ENCODE results near the gene ARF4. TPM values are rescaled to one million over a fixed set of nuclear protein-coding genes. Genes with fewer than 3 reads are reported as not detected.

Gene ARF4
- total RNA-seq, 1 donor from 2014 or later = 69.0 TPM

DNA sequence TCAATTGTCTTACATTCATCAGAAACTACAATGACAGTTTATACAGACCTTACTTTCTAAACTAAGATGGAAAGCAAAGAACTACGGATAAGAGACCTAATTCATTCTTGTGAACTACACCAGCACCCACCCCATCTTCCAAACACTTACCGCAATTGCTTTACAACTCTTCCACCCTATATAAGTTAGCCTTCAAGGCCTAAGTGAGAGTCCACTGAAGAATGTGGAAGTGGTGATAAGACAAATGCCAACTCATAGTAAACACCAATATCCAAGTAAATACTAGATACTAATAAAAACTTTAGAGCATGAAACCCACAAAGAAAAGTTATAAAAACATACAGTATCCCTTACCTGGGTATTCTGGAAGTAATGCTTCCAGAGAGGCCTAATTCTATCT is 13.6 kb downstream of the ARF4 start:
- TF ChIP-seq POLR2A (IDR thresholded peaks at IDR 0.05) (no peak), POLR2AphosphoS5 (IDR thresholded peaks at IDR 0.05; ENCODE audit: insufficient read depth in 1 of 2, low read depth in 1 of 2) (no peak)
- TF ChIP-seq, protein P1, sequence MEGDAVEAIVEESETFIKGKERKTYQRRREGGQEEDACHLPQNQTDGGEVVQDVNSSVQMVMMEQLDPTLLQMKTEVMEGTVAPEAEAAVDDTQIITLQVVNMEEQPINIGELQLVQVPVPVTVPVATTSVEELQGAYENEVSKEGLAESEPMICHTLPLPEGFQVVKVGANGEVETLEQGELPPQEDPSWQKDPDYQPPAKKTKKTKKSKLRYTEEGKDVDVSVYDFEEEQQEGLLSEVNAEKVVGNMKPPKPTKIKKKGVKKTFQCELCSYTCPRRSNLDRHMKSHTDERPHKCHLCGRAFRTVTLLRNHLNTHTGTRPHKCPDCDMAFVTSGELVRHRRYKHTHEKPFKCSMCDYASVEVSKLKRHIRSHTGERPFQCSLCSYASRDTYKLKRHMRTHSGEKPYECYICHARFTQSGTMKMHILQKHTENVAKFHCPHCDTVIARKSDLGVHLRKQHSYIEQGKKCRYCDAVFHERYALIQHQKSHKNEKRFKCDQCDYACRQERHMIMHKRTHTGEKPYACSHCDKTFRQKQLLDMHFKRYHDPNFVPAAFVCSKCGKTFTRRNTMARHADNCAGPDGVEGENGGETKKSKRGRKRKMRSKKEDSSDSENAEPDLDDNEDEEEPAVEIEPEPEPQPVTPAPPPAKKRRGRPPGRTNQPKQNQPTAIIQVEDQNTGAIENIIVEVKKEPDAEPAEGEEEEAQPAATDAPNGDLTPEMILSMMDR (IDR thresholded peaks at IDR 0.05) = no peak
- intact Hi-C loops (cut with DNase I) = no loop called here
- H3K36me3 ChIP-seq = peaks cover 0 to 26% of the 10 kb centered on the region in 2 donors
- no peak overlapping the region for H3K27ac ChIP-seq
- H3K4me1 ChIP-seq = peaks cover 45% of the 10 kb centered on the region
- no peak for DNase-seq (ENCODE audit: extremely low spot score in 2 of 2)
- no peak overlapping the region for H3K4me3 ChIP-seq
- H3K27me3 ChIP-seq = no peaks in the 10 kb centered on the region
- no peaks in the 10 kb centered on the region for H3K9me3 ChIP-seq

DNA sequence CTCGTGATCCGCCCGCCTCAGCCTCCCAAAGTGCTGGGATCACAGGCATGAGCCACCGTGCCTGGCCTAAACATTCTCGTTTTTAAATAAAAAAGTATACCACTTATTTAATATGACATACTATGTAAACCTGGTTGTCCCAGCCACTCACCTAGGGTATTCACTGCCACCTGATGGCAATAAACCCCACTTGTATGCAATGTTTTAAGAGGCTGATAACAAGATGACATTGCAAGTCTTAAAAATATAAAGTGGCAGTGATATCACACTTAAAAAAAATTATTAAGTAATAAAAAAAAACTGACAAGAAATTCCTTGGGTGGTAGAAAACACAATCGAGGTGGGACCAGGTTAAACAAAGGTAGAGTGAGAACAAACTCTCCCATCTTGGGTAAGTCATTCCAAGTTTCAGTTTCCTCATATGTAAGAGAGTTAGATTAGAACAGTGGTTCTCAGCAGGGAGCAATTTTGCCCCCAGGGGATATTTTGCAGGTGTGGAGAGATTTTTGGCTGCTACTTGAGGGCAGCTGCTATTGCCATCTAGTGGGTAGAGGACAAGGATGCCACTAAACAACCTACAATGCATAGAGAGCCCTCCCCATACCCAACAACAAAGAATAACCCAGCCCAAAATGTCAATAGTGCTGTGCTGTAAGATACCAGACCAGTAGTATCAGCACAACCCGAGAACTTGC is 14.5 kb downstream of the ARF4 start:
- no peak overlapping the region for H3K27ac ChIP-seq
- TF ChIP-seq, protein P1 (IDR thresholded peaks at IDR 0.05) = no peak
- H3K27me3 ChIP-seq = no peaks in the 10 kb centered on the region
- no peak for DNase-seq (ENCODE audit: extremely low spot score in 2 of 2)
- H3K36me3 ChIP-seq = peaks cover 0 to 29% of the 10 kb centered on the region in 2 donors
- H3K4me3 ChIP-seq = no peak overlapping the region
- H3K4me1 ChIP-seq = peaks cover 41% of the 10 kb centered on the region
- no peaks in the 10 kb centered on the region for H3K9me3 ChIP-seq
- intact Hi-C loops (cut with DNase I) = no loop called here

- H3K9me3 ChIP-seq = no peaks in the 10 kb centered on the region
- no peak overlapping the region for H3K27ac ChIP-seq
- H3K36me3 ChIP-seq = peaks cover 0 to 41% of the 10 kb centered on the region in 2 donors
- no peak for TF ChIP-seq POLR2A (IDR thresholded peaks at IDR 0.05)
- TF ChIP-seq, protein P1 (IDR thresholded peaks at IDR 0.05) = no peak
- TF ChIP-seq POLR2AphosphoS5 (IDR thresholded peaks at IDR 0.05; ENCODE audit: insufficient read depth in 1 of 2, low read depth in 1 of 2) = no peak
- H3K27me3 ChIP-seq = no peaks in the 10 kb centered on the region
- H3K4me3 ChIP-seq = no peak overlapping the region
- DNase-seq (ENCODE audit: extremely low spot score in 2 of 2) = no peak
- peaks cover 19% of the 10 kb centered on the region for H3K4me1 ChIP-seq
- intact Hi-C loops (cut with DNase I) = no loop called here
These were observed 19.3 kb downstream of the ARF4 start for GRCh38 chr3:57577801-57578200.

DNA sequence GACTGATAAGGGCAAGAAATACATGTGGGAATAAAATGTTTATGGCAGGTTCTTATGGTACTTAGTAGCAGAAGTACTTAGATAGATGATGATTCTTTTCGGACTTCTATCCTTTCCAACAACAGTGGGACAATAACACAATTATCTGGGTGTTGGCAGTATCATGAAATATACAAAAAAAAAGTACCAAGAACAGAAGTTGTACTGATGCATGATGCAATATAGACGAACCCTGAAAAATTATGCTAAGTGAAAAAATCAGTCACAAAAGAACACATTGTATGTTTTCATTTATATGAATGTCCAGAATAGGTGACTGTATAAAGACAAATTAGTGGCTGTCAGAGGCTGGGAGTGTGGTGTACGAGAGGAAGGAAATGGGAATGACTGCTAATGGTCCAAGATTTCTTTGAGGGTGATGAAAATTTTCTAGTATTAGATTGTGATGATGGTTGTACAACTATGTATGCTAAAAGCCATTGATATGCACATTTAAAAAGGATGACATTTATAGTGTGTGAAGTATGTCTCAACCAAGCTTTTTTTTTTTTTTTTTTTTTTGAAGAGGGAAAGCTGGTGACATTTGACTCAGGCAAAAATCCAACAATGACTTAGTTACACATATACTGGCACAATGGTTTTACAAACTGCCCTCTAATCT is 21.0 kb downstream of the ARF4 start:
- Histone ChIP-seq H3K9me3 (no peaks in the 10 kb centered on the region), H3K27me3 (no peaks in the 10 kb centered on the region), H3K27ac (no peak overlapping the region), H3K4me3 (no peak overlapping the region), H3K36me3 (peaks cover 0 to 29% of the 10 kb centered on the region in 2 donors), H3K4me1 (peaks cover 17% of the 10 kb centered on the region)
- TF ChIP-seq, protein P1 (IDR thresholded peaks at IDR 0.05) = no peak
- TF ChIP-seq POLR2A (IDR thresholded peaks at IDR 0.05) = no peak
- TF ChIP-seq POLR2AphosphoS5 (IDR thresholded peaks at IDR 0.05; ENCODE audit: insufficient read depth in 1 of 2, low read depth in 1 of 2) = no peak
- DNase-seq (ENCODE audit: extremely low spot score in 2 of 2) = no peak
- intact Hi-C loops (cut with DNase I) = no loop called here

- H3K4me3 ChIP-seq = no peak overlapping the region
- H3K36me3 ChIP-seq = peaks cover 0 to 23% of the 10 kb centered on the region in 2 donors
- H3K4me1 ChIP-seq = peaks cover 16% of the 10 kb centered on the region
- no peak overlapping the region for H3K27ac ChIP-seq
- no peaks in the 10 kb centered on the region for H3K9me3 ChIP-seq
- TF ChIP-seq, protein P1 (IDR thresholded peaks at IDR 0.05) = no peak
- no peak for TF ChIP-seq POLR2AphosphoS5 (IDR thresholded peaks at IDR 0.05; ENCODE audit: insufficient read depth in 1 of 2, low read depth in 1 of 2)
- TF ChIP-seq POLR2A (IDR thresholded peaks at IDR 0.05) = no peak
- intact Hi-C loops (cut with DNase I) = no loop called here
- H3K27me3 ChIP-seq = no peaks in the 10 kb centered on the region
- no peak for DNase-seq (ENCODE audit: extremely low spot score in 2 of 2)
These were observed 25.0 kb downstream of the ARF4 start for GRCh38 chr3:57572096-57572495.
